Mesenchymal stem cell (in vitro differentiated cells and primary cell): ENCODE data around the gene NLK.

Experiments used
- DNase-seq: peaks from one replicate; pipeline ENCODE4 v3.0.0-alpha.2; 2013
- H2AFZ ChIP-seq: one replicate; pipeline ENCODE4 v1.6.1; 2013; ENCODE audit warnings: low read depth, mild to moderate bottlenecking, control low read depth, inconsistent platforms, low read length, moderate library complexity
- H2AK5ac ChIP-seq: 2 replicates; pipeline ENCODE4 v1.6.1; 2013; ENCODE audit warnings: low read length, moderate library complexity, mild to moderate bottlenecking, inconsistent platforms; ENCODE audit not compliant: severe bottlenecking
- H2BK120ac ChIP-seq: one replicate; pipeline ENCODE4 v1.6.1; 2013; ENCODE audit warnings: low read depth, mild to moderate bottlenecking, inconsistent platforms, low read length, moderate library complexity
- H2BK12ac ChIP-seq, 2 experiments: one replicate each; pipeline ENCODE4 v1.6.1; 2013; ENCODE audit warnings: inconsistent platforms in 2 of 2, low read length in 2 of 2, mild to moderate bottlenecking in 2 of 2, moderate library complexity in 2 of 2, control low read depth in 1 of 2
- H2BK15ac ChIP-seq: one replicate; pipeline ENCODE4 v1.6.1; 2013; ENCODE audit warnings: mild to moderate bottlenecking, low read depth, inconsistent platforms; ENCODE audit not compliant: poor library complexity, severe bottlenecking
- H2BK5ac ChIP-seq: 2 replicates; pipeline ENCODE4 v1.6.1; 2013; ENCODE audit warnings: low read depth, mild to moderate bottlenecking, low read length, control low read depth, inconsistent platforms; ENCODE audit not compliant: poor library complexity, severe bottlenecking
- H3K14ac ChIP-seq, 2 experiments: one replicate each; pipeline ENCODE4 v1.6.1; 2013; ENCODE audit warnings: inconsistent platforms in 2 of 2, low read length in 2 of 2, control low read depth in 1 of 2, mild to moderate bottlenecking in 1 of 2, moderate library complexity in 1 of 2
- H3K18ac ChIP-seq, 2 experiments: one replicate each; pipeline ENCODE4 v1.6.1; 2013; ENCODE audit warnings: inconsistent platforms in 2 of 2, low read length in 2 of 2, control low read depth in 1 of 2, low read depth in 1 of 2, mild to moderate bottlenecking in 1 of 2
- H3K23ac ChIP-seq, 2 experiments: one replicate each; pipeline ENCODE4 v1.6.1; 2013; ENCODE audit warnings: inconsistent platforms in 2 of 2, low read length in 2 of 2, mild to moderate bottlenecking in 2 of 2, moderate library complexity in 2 of 2, control low read depth in 1 of 2
- H3K27ac ChIP-seq: 2 replicates; pipeline ENCODE4 v1.5.1; 2013; ENCODE audit warnings: mild to moderate bottlenecking, moderate library complexity, low read length, control low read depth, inconsistent platforms; ENCODE audit not compliant: poor library complexity, severe bottlenecking
- H3K27me3 ChIP-seq, 2 experiments: 2 replicates each; pipeline versions ENCODE4 v1.6.1 to v1.7.0; 2013; ENCODE audit warnings: low read length in 2 of 2, mild to moderate bottlenecking in 2 of 2, moderate library complexity in 2 of 2, control low read depth in 1 of 2, inconsistent platforms in 1 of 2; ENCODE audit not compliant: control insufficient read depth in 1 of 2, insufficient read depth in 1 of 2
- H3K36me3 ChIP-seq, 2 experiments: 2 replicates each; pipeline versions ENCODE4 v1.6.1 to v1.7.0; 2013; ENCODE audit warnings: low read length in 2 of 2, control low read depth in 1 of 2, inconsistent platforms in 1 of 2, low read depth in 1 of 2, mild to moderate bottlenecking in 1 of 2; ENCODE audit not compliant: insufficient read depth in 2 of 2, control insufficient read depth in 1 of 2
- H3K4ac ChIP-seq, 2 experiments: one replicate each; pipeline ENCODE4 v1.6.1; 2013; ENCODE audit warnings: inconsistent platforms in 2 of 2, low read length in 2 of 2, mild to moderate bottlenecking in 2 of 2, moderate library complexity in 2 of 2, control low read depth in 1 of 2, low read depth in 1 of 2
- H3K4me1 ChIP-seq: 2 replicates; pipeline ENCODE4 v1.6.1; 2013; ENCODE audit warnings: low read depth, low read length, control low read depth; ENCODE audit not compliant: control insufficient read depth, insufficient read depth
- H3K4me2 ChIP-seq: 2 replicates; pipeline ENCODE4 v1.6.1; 2013; ENCODE audit warnings: low read length, mild to moderate bottlenecking, inconsistent platforms; ENCODE audit not compliant: poor library complexity, severe bottlenecking
- H3K4me3 ChIP-seq, 2 experiments: 2 replicates each; pipeline versions ENCODE4 v1.5.1 to v1.7.0; 2013; ENCODE audit warnings: low read length in 2 of 2, mild to moderate bottlenecking in 2 of 2, control low read depth in 1 of 2, low read depth in 1 of 2; ENCODE audit not compliant: insufficient read depth in 1 of 2
- H3K79me1 ChIP-seq: replicated peaks from 2 replicates; pipeline ENCODE4 v1.6.1; 2013; ENCODE audit warnings: mild to moderate bottlenecking, control low read depth, low read length, inconsistent platforms; ENCODE audit not compliant: poor library complexity, severe bottlenecking
- H3K9ac ChIP-seq: 2 replicates; pipeline ENCODE4 v1.7.0; 2013; ENCODE audit warnings: mild to moderate bottlenecking, low read length, moderate library complexity
- H3K9me3 ChIP-seq: 2 replicates; pipeline ENCODE4 v1.7.0; 2013; ENCODE audit warnings: mild to moderate bottlenecking, low read length; ENCODE audit not compliant: control insufficient read depth
- H4K8ac ChIP-seq: one replicate; pipeline ENCODE4 v1.6.1; 2013; ENCODE audit warnings: inconsistent platforms, mild to moderate bottlenecking, low read length, moderate library complexity
- H4K91ac ChIP-seq: one replicate; pipeline ENCODE4 v1.6.1; 2013; ENCODE audit warnings: mild to moderate bottlenecking, low read length, inconsistent platforms
- WGBS: methylation state at CpG from one replicate; pipeline ENCODE4 v1.1.7; 2013; ENCODE audit warnings: mixed read lengths; 5-methylcytosine and 5-hydroxymethylcytosine counted together

Gene NLK

DNA sequence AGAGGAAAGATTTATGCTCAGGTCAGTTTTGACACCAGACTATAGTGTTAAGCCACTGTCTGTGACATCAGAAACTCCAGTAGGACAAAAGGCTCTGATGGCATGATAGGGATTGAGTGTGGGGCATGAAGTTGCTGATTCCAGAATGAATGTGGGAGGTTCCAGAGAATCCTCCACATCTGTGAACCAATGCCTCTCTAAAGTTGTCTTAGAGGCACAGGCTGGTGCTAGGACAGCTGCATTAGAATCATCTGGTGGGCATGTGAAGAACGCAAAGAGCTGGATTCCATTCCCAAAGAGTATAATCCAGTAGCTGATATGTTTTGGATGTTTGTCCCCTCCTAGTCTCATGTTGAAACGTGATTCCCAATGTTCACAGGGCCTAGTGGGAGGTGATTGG is 32.1 kb upstream of the NLK start:
- WGBS, result 67% methylated on average over 2 of the region's 2 CpGs
- Histone ChIP-seq H3K18ac (no peak overlapping the region), H2BK5ac (no peak overlapping the region), H2BK120ac (no peak overlapping the region), H3K4me3 (no peak overlapping the region), H3K23ac (no peak overlapping the region), H2BK15ac (no peak overlapping the region), H4K8ac (no peak overlapping the region), H3K36me3 (no peaks in the 10 kb centered on the region), H2AFZ (no peak overlapping the region), H3K9me3 (no peaks in the 10 kb centered on the region), H2AK5ac (no peak overlapping the region), H3K27ac (no peak overlapping the region), H3K9ac (no peak overlapping the region), H3K4me1 (no peaks in the 10 kb centered on the region), H3K4me2 (no peak overlapping the region), H4K91ac (no peak overlapping the region), H3K79me1 (no peaks in the 10 kb centered on the region), H2BK12ac (no peak overlapping the region), H3K4ac (no peak overlapping the region), H3K14ac (no peak overlapping the region), H3K27me3 (peaks cover 19 to 23% of the 10 kb centered on the region in 2 experiments)
- no peak for DNase-seq

DNA sequence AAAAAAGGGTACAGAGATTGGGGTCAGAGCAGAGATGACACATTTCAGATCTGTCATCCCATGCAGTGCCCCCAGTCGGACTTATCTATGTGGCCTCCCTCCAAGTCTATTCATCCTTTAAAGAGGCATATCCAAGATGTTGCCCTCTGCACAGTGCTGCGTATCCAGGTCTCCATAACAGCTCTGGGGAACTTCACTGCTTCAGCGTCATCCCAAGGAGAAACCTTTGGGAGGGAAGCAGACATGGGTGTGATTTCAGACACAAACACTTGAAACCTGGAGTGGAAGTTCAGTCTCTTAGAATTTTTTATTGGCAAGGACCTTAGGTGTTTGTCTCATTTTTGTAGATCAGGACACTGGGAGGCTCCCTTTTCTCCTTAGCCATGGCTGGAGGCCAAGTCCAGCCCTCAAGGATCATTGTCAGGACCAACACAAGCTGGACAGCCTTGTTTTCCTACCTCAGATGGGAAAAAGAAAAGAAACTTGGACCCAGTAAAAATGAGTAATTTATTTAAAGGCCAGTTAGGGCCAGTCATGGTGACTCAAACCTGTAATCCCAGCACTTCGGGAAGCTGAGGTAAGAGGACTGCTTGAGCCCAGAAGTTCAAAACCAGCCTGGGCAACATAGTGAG is 23.9 kb upstream of the NLK start:
- no peak overlapping the region for H3K27ac ChIP-seq
- H2BK5ac ChIP-seq, result no peak overlapping the region
- no peaks in the 10 kb centered on the region for H3K9me3 ChIP-seq
- H2BK120ac ChIP-seq, result no peak overlapping the region
- H4K91ac ChIP-seq, result no peak overlapping the region
- no peaks in the 10 kb centered on the region for H3K4me1 ChIP-seq
- peaks cover 0 to 3% of the 10 kb centered on the region in 2 experiments for H3K27me3 ChIP-seq
- no peak overlapping the region for H2AFZ ChIP-seq
- H3K14ac ChIP-seq, result no peak overlapping the region
- H2BK15ac ChIP-seq, result no peak overlapping the region
- no peak overlapping the region for H3K4me3 ChIP-seq
- no peaks in the 10 kb centered on the region for H3K36me3 ChIP-seq
- no peak overlapping the region for H3K4me2 ChIP-seq
- DNase-seq, result no peak
- WGBS, result 85% methylated on average over 4 of the region's 4 CpGs
- H4K8ac ChIP-seq, result no peak overlapping the region
- no peak overlapping the region for H3K23ac ChIP-seq
- no peak overlapping the region for H3K18ac ChIP-seq
- H3K4ac ChIP-seq, result no peak overlapping the region
- H2BK12ac ChIP-seq, result no peak overlapping the region
- H3K79me1 ChIP-seq, result no peaks in the 10 kb centered on the region
- H3K9ac ChIP-seq, result no peak overlapping the region
- no peak overlapping the region for H2AK5ac ChIP-seq

DNA sequence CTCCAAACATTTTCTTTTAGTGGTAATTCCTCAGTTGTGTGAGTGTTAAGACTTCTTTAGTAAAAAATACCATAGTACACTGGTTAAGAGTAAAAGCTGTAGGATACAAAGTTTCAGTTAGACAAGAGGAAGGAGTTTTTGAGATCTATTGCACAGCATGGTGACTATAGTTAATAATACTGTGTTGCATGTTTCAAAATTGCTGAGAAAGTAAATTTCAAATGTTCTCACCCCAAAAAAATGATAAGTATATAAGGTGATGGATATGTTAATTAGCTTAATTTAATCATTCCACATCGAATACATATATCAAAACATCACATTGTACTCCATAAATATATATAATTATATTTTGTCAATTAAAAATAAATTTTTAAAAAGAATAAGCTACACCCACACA is 22.0 kb upstream of the NLK start:
- Histone ChIP-seq H2AFZ (no peak overlapping the region), H3K27ac (no peak overlapping the region), H3K18ac (no peak overlapping the region), H4K8ac (no peak overlapping the region), H2AK5ac (no peak overlapping the region), H3K9me3 (no peaks in the 10 kb centered on the region), H2BK15ac (no peak overlapping the region), H3K23ac (no peak overlapping the region), H2BK5ac (no peak overlapping the region), H2BK12ac (no peak overlapping the region), H3K4me3 (no peak overlapping the region), H3K36me3 (no peaks in the 10 kb centered on the region), H3K4me2 (no peak overlapping the region), H3K14ac (no peak overlapping the region), H3K4ac (no peak overlapping the region), H3K9ac (no peak overlapping the region), H4K91ac (no peak overlapping the region), H3K27me3 (peaks cover 0 to 3% of the 10 kb centered on the region in 2 experiments), H3K4me1 (no peaks in the 10 kb centered on the region), H2BK120ac (no peak overlapping the region), H3K79me1 (no peaks in the 10 kb centered on the region)
- DNase-seq, result no peak
- no CpG with 5 or more reads among the region's 1 CpG for WGBS

DNA sequence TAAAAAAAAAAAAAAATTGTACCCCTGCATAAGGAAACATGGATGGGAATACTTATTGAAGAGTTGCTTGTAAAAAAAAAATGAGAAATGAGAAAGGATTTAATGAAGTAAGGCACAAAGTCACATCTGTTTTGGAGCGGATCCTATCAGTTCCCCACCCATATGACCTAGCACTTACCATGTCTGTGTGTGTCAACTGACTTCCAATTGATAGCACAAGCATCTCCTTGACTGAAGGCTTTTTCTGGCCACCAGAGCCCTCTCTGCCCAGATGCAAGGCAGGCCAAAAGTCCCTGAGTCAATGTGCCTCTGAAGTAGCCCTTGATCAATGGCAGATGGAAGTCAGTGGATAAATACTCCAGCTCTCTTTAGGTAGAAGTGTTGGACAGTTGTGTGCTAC is 13.4 kb upstream of the NLK start:
- H4K8ac ChIP-seq, result no peak overlapping the region
- H3K9ac ChIP-seq, result no peak overlapping the region
- no peaks in the 10 kb centered on the region for H3K9me3 ChIP-seq
- H3K27me3 ChIP-seq, result no peaks in the 10 kb centered on the region
- no peak overlapping the region for H3K27ac ChIP-seq
- H2BK120ac ChIP-seq, result no peak overlapping the region
- H3K23ac ChIP-seq, result no peak overlapping the region
- no peak overlapping the region for H3K4me2 ChIP-seq
- peaks cover 1% of the 10 kb centered on the region for H3K4me1 ChIP-seq
- no peak overlapping the region for H4K91ac ChIP-seq
- no peak overlapping the region for H3K14ac ChIP-seq
- H3K36me3 ChIP-seq, result no peaks in the 10 kb centered on the region
- H3K4ac ChIP-seq, result no peak overlapping the region
- H3K79me1 ChIP-seq, result no peaks in the 10 kb centered on the region
- H2BK12ac ChIP-seq, result no peak overlapping the region
- no peak overlapping the region for H2AK5ac ChIP-seq
- no peak overlapping the region for H2AFZ ChIP-seq
- no peak overlapping the region for H3K18ac ChIP-seq
- DNase-seq, result no peak
- no peak overlapping the region for H2BK5ac ChIP-seq
- WGBS, result 88% methylated on average over 1 of the region's 1 CpG
- no peak overlapping the region for H2BK15ac ChIP-seq
- H3K4me3 ChIP-seq, result no peak overlapping the region
